DMS53 (cell line): Measurements from ENCODE around the gene EME2.
A peak's percentile ranks its signal among the peaks of the same experiment; 100 is the strongest.
"Not testable (repeated sequence)": the region's sequence is repeated elsewhere in the genome, so short reads cannot be mapped to it uniquely, and the experiment has no call there.

ENCODE experiments used
- DNase-seq: peaks from one replicate; lab custom pipeline; 2025; lab: John Stamatoyannopoulos, UW

Gene EME2

DNA sequence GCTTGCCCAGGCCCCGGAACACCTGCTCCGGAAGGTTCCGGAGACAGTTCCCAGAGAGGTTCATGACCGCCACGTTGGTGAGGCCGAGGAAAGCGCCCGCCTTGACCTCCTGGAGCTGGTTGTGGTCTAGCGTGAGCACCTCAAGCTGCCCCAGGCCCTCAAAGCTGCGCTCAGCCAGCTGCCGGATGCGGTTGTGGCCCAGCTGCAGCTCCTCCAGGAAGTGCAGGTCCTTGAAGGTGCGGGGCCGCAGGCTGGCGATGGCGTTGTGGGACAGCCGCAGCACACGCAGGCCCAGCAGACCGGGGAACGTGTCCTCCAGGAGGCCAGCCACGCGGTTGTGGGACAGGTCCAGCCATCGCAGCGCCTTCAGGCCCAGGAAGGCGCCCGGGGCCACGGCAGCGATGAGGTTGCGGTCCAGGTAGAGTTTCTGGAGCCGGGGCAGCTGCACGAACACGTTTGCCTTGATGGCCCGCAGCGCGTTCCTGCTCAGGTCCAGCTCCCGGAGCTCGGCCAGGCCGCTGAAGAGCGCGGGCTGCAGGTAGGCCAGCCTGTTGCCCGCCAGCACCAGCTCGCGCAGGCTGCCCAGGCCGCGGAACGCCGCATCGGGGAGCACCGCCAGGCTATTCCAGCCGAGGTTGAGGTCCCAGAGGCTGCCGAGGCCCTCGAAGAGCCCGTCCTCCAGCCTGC, 18.8 kb downstream of the EME2 start:
- DNase-seq, result no peak

DNA sequence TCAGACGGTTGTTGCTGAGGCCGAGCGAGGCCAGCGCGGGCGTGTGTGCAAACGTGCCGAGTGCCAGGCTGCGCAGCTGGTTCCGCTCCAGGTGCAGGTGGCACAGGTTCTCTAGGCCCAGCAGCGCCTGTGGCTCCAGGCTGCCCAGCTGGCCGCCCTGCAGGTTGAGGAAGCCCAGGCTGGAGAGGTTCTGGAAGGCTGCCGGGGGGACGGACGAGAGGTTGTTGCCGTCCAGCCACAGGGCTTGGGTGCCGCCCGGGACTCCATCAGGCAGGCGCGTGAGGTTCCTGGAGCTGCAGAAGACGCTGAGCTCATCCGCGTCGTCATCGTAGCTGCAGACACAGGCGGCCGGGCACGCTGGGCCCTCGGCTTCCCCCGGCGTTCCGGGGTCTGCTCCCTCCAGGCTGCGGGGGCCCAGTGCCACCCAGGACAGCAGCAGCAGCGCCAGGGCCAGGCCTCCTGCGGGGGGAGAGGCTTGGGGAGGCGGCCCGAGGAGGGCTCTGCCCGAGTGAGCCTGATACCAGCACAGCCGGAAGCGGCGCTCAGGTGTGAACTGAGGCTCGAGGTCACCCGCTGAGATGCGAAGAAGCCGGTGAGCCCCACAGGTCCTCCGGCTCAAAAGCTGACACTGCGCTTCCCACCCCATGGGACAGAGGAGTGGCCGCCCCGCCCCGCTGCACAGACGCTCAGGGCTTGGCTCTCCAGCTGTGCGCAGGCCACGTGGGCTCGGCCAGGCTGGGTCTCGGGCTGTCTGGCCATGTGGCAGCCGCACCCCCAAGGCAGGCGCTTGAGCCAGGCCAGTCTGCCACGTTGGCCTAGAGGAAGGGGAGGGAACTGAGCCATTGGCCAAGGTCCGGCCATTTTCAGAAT, 19.6 kb downstream of the EME2 start:
- DNase-seq, result no peak

DNA sequence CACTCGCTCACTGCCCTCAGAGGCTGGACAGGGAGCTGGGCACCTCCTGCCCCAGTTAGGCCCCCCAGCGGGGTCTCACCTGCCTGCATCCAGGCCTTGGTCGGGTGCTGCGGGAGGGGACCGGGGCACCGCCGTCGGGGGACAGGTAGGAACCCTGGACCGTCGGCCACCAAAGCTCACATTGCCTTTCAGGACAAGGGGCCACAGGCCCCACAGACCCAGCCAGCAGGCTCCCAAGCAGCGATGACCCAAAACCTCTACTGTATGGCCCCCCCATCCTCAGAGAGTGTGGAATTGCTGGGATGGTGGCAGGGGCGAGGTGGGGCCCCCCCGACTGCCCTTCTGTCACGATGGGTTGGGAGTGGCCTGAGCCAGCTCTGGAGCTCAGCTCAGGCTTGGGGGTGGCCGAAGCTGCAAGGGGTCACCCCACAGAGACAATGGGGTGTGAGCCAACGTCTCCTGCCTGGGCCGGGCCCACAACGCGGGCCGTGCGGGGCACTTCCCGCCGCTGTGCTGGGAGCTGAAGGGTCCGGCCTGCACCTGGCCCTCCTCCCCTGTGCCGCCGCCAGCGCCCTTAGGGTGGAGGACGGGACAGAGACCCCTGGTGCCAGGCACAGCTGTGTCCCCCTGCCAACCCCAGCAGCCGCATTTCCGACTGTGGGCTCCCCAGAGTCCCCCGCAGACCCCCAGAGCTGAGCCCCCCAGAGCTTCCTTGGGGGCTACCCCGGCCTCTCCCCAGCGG, 20.4 kb downstream of the EME2 start:
- no peak for DNase-seq

DNA sequence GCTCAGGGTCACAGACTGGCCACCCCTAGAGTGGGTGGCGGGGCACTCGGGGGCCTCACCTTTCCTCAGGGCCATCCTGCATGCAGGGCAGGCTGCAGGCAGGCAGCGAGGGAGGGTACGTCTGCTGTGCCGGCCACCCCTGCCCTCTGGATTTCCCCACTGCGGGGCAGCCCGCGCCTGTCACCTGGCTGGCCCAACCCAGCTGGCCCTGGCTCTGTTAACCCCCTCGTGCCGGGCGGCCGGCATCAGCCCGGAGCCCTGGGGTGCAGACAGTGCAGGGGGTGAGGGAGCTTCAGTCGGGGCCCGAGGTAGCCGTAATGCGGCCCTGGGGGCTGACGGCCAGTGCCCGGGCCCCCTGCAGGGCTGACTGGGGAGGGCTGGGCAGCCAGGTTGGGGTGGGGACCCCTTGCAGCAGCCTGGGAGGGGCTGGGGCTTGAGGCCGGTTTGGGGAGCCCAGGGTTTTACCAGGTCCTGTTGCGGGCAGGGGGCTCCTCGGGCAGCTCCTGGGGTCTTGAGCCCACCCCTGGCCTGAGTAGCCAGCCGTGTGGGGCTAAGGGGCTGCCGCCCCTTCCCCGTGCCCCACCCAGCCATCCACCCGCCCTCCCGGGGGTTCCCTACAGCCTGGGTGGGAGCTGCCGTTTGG, 21.1 kb downstream of the EME2 start, which contains the start of gene IGFALS:
IGFALS (minus strand) TSS at position 128 of the 643 bp plus-strand sequence; CDS start at position 75, 53 bp downstream.
- DNase-seq, result peak; percentile 60

GRCh38 chr16:1794221-1794871, 21.7 kb downstream of the EME2 start:
- DNase-seq, result peak; percentile 60

DNA sequence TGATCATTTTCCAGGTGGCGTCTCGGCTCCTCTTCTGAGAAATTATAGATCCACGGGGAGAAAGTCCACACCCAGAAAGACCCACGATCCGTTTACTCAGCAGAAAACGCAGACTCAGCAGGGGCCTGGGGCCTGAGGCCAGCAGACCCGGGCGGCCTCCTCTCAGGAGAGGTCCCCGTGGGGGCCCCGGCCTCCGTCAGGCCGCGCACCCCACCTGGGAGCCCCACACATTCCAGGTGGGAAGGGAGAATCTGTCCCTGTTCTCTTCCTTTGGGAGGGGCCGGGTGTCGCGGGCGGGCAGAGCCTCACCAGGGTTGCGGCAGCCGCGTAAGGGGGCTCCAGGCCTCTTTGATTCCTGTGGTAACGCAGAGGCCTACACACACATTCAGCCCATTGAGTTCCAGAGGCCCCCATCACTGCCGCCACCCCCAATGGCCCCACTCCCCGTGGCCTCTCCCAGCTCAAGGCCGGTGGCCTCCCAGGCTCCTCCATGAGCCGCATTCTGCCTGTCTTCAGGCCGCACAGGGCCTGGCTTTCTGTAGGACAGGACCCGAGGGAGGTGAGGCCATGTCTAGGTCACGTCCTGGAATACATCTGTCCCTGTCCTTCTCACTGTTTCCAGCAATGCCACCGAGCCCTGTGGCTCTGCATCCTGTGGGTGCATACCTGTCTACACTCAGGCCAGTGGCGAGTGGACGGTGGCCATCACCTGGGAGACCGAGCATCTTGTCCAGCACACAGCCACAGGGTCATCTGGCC, 22.5 kb downstream of the EME2 start:
- DNase-seq, result no peak

DNA sequence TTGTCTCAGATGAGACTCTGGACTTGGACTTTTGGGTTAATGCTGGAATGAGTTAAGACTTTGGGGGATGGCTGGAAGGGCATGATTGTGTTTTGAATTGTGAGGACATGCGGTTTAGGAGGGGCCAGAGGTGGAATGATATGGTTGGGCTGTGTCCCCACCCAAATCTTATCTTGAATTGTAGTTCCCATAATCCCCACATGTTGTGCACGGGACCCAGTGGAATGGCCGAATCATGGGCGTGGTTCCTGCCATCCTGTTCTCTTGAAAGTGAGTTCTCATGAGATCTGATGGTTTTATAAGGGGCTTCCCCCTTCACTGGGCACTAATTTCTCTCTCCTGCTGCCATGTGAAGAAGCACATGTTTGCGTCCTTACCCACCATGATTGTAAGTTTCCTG, 26.7 kb downstream of the EME2 start:
- DNase-seq, result not testable (repeated sequence)

DNA sequence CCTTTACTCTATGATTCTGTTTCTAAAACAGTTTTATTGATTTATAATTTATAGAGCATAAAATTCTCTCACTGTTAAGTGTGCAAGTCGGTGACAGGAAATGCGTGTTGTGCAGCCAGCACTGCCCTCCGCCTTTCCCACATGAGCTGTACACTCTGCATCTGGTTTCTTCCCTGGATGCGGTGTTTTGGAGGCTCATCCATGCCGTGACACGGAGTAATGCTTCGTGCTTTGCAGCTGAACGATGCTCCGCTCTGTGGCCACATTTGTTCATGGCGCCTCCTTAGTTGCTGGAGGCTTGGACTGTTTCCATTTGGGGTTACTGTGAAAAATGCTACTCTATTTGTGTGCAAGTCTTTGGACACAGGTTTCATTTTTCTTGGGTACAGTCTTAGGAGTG, 28.1 kb downstream of the EME2 start:
- DNase-seq, result no peak

- no peak for DNase-seq
These were observed 35.0 kb downstream of the EME2 start for GRCh38 chr16:1807626-1808025.

DNA sequence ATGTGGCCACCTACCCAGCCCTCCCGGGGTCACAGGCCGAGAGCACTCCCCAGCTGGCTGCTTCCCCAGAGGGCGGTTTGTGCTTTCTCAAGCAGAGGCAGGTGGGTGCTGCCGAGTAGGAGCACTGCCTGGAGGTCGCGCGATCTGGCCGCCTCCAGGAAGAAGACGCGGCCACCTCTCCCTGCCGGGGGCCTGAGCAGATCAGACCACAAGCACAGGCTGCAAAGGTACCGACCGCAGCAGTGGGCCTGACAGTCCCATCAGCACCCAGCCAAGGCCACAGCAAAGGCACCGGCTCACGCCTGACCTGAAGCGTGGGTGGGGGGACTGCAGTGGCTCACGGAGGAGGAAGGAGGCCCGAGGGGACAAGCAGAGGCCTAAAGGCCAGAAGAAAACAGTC, 36.1 kb downstream of the EME2 start:
- no peak for DNase-seq

DNA sequence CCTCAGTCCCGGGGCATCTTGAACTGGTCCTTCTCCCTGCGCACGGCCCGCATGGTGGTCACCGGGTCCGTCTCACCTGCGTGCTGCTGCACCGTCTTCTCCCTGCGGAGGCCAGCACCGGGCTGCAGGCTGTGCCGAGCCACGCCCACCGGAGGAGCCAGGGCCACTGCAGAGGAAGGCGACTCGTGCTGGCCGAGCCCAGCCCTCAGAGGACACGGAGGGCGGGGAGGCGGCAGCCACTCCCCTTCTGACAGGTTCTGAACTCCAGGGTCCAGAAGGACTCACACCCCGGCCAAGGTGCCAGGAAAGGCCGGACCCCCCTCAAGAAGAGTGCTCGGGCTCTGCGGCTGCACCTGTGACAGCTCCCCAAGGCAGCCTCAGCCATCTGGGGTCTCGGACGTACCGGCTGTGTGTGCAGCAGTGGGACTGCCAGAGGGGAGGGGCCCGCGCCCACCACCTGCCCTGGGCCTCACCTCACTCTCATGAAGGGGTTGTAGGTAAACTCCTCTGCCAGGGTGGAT, 36.7 kb downstream of the EME2 start:
- DNase-seq, result no peak

DNA sequence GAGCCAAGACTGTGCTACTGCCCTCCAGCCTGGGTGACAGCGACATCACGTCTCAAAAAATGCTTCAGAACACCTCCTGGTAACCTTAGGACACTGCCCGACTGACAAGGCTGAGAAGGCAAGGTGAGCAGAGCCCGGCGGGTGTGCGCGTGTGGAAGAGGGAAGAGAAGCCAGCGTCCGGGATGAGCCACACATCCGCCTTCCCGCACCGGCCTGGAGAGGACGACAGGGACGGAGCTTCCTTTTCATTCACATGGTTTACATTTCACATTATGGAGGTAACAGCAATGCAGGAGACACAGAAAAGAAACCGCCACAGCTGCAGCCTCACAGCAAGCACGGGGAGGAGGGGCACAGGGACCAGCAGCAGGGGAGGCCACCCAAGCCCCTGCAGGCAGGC, 37.5 kb downstream of the EME2 start:
- no peak for DNase-seq

- no peak for DNase-seq
These were observed 37.9 kb downstream of the EME2 start for GRCh38 chr16:1810536-1810935.

GRCh38 chr16:1812732-1813163, 40.1 kb downstream of the EME2 start:
- DNase-seq, result peak; percentile 86

GRCh38 chr16:1815461-1815860, 42.9 kb downstream of the EME2 start:
- DNase-seq, result no peak

- no peak for DNase-seq
These were observed 44.0 kb downstream of the EME2 start for GRCh38 chr16:1816396-1817275.

DNA sequence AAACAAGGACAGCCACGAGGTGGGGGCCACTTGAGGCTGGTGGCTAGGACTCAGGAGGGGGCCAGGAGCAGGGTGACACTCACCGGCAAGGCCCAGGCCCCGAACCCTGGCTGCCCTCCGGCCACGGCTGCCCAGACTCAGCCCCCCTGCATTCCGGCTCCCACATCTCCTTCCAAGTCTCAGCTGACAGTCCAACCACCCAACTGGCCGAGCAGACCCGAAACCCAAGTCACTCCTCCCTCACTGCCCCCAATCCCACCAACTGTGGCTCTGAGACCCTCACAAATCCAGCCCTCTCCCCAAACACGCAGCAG, 44.6 kb downstream of the EME2 start:
- DNase-seq, result no peak

DNA sequence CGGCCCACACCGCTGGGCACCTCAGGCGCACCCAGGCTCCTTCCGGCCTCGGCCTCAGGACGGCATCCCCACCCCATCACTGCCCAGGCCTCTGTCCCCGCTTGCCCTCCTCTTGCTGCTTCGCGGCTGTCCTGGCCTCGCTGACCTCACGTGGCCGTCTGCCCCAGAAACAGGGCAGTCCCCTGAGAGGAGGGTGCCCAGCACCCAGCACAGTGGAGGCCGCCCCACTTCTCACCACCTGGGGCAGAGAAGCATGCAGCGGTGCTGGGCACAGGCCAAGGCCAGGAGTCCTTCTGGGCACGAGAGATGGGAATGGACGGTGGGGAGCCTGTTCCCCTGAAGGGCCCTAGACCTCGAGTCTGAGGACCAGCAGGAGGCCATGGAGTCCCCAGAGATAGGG, 45.1 kb downstream of the EME2 start:
- DNase-seq, result no peak

- no peak for DNase-seq
These were observed 45.7 kb downstream of the EME2 start for GRCh38 chr16:1818204-1818872.
